Measurements from ENCODE around the gene CCDC102A. TPM values are rescaled to one million over a fixed set of nuclear protein-coding genes. Genes with fewer than 3 reads are reported as not detected.
"Not testable (repeated sequence)": the region's sequence is repeated elsewhere in the genome, so short reads cannot be mapped to it uniquely, and the experiment has no call there.

Gene CCDC102A
- total RNA-seq, 1 donor = 1.9 TPM

DNA sequence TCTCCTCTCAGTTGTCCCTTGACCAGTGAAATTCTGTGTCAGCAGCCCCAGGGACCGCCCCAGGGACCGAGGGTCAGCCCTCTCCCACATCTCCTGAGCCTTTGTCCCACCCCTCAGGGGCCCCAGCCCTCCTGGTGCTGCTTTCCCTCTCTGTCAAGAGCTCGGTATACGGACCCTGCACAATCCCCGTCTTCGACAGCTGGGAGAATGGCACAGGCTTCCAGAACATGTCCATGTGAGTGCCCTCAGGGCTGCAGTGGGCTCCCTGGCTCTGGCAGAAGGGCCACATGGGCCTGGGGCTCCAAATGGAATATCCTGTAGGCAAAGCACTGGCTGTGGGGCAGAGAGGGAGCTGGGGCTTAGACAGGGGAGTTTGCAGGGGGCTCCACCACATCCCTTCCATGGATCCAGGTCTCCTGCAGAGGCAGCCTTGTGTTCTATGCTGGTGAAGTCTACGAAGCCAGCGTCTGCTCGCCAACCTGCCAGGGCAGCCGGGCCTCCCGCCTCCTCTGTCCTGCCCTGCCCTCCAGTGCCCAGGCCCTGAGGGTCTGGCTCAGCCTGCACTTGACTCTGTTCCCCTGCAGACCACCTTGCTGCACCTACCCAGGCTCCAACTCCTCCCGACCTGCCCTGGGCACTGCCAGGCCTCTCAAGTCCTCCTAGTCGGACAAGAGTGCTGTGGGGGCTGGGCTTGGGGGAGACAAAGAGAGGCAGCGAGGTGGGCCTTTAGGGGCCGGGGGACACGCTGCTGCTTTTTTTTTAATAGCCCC lies 34.1 kb upstream of the CCDC102A start:
- no peak overlapping the region for H3K4me3 ChIP-seq (ENCODE audit: low read length)
- H3K27me3 ChIP-seq (ENCODE audit: insufficient read depth, low read length) = no peaks in the 10 kb centered on the region
- H3K9me3 ChIP-seq (ENCODE audit: low read depth, low read length) = no peaks in the 10 kb centered on the region
- H3K4me1 ChIP-seq (ENCODE audit: insufficient read depth, low read length) = no peaks in the 10 kb centered on the region

- Histone ChIP-seq H3K4me1 (ENCODE audit: insufficient read depth, low read length) (no peaks in the 10 kb centered on the region), H3K9me3 (ENCODE audit: low read depth, low read length) (no peaks in the 10 kb centered on the region), H3K27me3 (ENCODE audit: insufficient read depth, low read length) (no peaks in the 10 kb centered on the region), H3K4me3 (ENCODE audit: low read length) (no peak overlapping the region)
Observed at GRCh38 chr16:57569306-57569946, 33.1 kb upstream of the CCDC102A start.

DNA sequence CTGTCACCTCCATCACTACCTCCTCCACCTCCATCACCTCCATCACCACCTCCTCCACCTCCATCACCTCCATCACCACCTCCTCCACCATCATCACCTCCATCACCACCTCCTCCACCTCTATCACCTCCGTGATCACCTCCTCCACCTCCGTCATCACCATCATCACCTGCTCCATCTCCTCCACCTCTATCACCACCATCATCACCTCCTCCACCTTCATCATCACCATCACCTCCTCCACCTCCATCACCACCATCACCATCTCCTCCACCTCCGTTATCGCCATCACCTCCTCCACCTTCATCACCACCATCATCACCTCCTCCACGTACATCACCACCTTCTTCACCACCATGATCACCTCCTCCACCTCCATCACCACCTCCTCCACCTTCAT lies 32.4 kb upstream of the CCDC102A start:
- not testable (repeated sequence) for H3K9me3 ChIP-seq (ENCODE audit: low read depth, low read length); H3K4me1 ChIP-seq (ENCODE audit: insufficient read depth, low read length); H3K4me3 ChIP-seq (ENCODE audit: low read length); H3K27me3 ChIP-seq (ENCODE audit: insufficient read depth, low read length)

- Histone ChIP-seq H3K27me3 (ENCODE audit: insufficient read depth, low read length) (no peaks in the 10 kb centered on the region), H3K9me3 (ENCODE audit: low read depth, low read length) (no peaks in the 10 kb centered on the region), H3K4me3 (ENCODE audit: low read length) (no peak overlapping the region), H3K4me1 (ENCODE audit: insufficient read depth, low read length) (no peaks in the 10 kb centered on the region)
Observed at GRCh38 chr16:57568173-57568678, 31.9 kb upstream of the CCDC102A start.

- Histone ChIP-seq H3K27me3 (ENCODE audit: insufficient read depth, low read length) (no peaks in the 10 kb centered on the region), H3K9me3 (ENCODE audit: low read depth, low read length) (no peaks in the 10 kb centered on the region), H3K4me3 (ENCODE audit: low read length) (no peak overlapping the region), H3K4me1 (ENCODE audit: insufficient read depth, low read length) (no peaks in the 10 kb centered on the region)
Observed at GRCh38 chr16:57567691-57568090, 31.3 kb upstream of the CCDC102A start.

- H3K27me3 ChIP-seq (ENCODE audit: insufficient read depth, low read length) = no peaks in the 10 kb centered on the region
Observed at GRCh38 chr16:57566436-57566835, 30.1 kb upstream of the CCDC102A start.

GRCh38 chr16:57565461-57565860 lies 29.1 kb upstream of the CCDC102A start:
- no peak overlapping the region for H3K4me3 ChIP-seq (ENCODE audit: low read length)

More at GRCh38 chr16:57566436-57566835, 30.1 kb upstream of the CCDC102A start:
- H3K4me1 ChIP-seq (ENCODE audit: insufficient read depth, low read length) = no peaks in the 10 kb centered on the region
- H3K4me3 ChIP-seq (ENCODE audit: low read length) = no peak overlapping the region
- H3K9me3 ChIP-seq (ENCODE audit: low read depth, low read length) = no peaks in the 10 kb centered on the region

DNA sequence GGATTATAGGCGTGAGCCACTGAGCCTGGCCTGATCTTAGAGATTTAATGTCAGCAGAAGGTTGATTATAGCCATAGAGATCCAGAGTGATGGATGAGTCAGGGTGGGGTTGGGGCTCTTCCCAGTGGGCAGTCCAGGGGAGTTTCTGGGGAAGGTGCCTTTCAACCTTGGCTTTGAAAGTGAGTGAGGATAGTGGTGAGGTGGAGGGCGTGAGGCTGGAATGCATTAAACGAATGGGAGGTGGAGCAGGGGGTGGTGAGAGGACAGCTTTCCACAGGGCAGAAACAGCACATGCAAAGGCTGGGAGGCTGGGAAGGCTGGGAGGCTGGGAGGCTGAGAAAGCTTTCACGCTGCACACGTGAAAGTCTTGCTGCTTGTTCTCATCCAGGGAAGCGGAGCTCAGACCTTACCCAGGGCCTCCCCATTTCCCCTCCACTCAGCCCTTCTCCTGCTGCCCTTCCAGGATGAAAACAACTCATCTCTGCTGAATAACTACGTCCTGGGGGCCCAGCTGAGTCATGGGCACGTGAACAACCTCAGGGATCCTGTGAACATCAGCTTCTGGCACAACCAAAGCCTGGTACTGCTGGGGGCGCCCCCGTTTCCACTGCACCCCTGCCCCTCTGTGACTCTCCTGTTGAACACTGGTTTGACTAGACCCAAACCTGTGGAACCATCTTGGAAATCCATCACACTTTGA lies 28.4 kb upstream of the CCDC102A start:
- H3K4me1 ChIP-seq (ENCODE audit: insufficient read depth, low read length) = no peaks in the 10 kb centered on the region
- no peak overlapping the region for H3K4me3 ChIP-seq (ENCODE audit: low read length)
- H3K9me3 ChIP-seq (ENCODE audit: low read depth, low read length) = no peaks in the 10 kb centered on the region
- no peaks in the 10 kb centered on the region for H3K27me3 ChIP-seq (ENCODE audit: insufficient read depth, low read length)

More at GRCh38 chr16:57565461-57565860, 29.1 kb upstream of the CCDC102A start:
- Histone ChIP-seq H3K4me1 (ENCODE audit: insufficient read depth, low read length) (no peaks in the 10 kb centered on the region), H3K9me3 (ENCODE audit: low read depth, low read length) (no peaks in the 10 kb centered on the region), H3K27me3 (ENCODE audit: insufficient read depth, low read length) (no peaks in the 10 kb centered on the region)

- Histone ChIP-seq H3K4me3 (ENCODE audit: low read length) (no peak overlapping the region), H3K27me3 (ENCODE audit: insufficient read depth, low read length) (no peaks in the 10 kb centered on the region), H3K9me3 (ENCODE audit: low read depth, low read length) (no peaks in the 10 kb centered on the region), H3K4me1 (ENCODE audit: insufficient read depth, low read length) (no peaks in the 10 kb centered on the region)
Observed at GRCh38 chr16:57563761-57564160, 27.4 kb upstream of the CCDC102A start.

DNA sequence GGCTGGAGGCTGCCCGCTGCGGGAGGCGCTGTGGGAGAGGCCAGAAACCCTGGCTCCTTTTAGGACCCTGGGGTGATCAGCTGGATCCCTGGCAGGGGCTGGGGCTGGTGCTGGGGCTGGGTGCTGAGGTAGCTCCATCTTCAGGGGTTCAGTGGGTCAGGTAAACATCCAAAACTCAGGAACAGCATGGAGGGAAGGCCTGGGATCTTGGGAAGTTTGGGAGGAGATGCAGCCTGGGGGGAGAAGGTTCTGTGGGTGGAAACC lies 27.0 kb upstream of the CCDC102A start:
- no peaks in the 10 kb centered on the region for H3K27me3 ChIP-seq (ENCODE audit: insufficient read depth, low read length)
- no peaks in the 10 kb centered on the region for H3K9me3 ChIP-seq (ENCODE audit: low read depth, low read length)
- H3K4me3 ChIP-seq (ENCODE audit: low read length) = no peak overlapping the region
- peaks cover 3% of the 10 kb centered on the region for H3K4me1 ChIP-seq (ENCODE audit: insufficient read depth, low read length)

GRCh38 chr16:57562669-57563486 lies 26.5 kb upstream of the CCDC102A start:
- Histone ChIP-seq H3K27me3 (ENCODE audit: insufficient read depth, low read length) (no peaks in the 10 kb centered on the region), H3K4me1 (ENCODE audit: insufficient read depth, low read length) (peaks cover 8% of the 10 kb centered on the region), H3K4me3 (ENCODE audit: low read length) (no peak overlapping the region), H3K9me3 (ENCODE audit: low read depth, low read length) (no peaks in the 10 kb centered on the region)

GRCh38 chr16:57562066-57562465 lies 25.7 kb upstream of the CCDC102A start:
- Histone ChIP-seq H3K4me1 (ENCODE audit: insufficient read depth, low read length) (peaks cover 10% of the 10 kb centered on the region), H3K4me3 (ENCODE audit: low read length) (no peak overlapping the region), H3K9me3 (ENCODE audit: low read depth, low read length) (no peaks in the 10 kb centered on the region), H3K27me3 (ENCODE audit: insufficient read depth, low read length) (no peaks in the 10 kb centered on the region)

DNA sequence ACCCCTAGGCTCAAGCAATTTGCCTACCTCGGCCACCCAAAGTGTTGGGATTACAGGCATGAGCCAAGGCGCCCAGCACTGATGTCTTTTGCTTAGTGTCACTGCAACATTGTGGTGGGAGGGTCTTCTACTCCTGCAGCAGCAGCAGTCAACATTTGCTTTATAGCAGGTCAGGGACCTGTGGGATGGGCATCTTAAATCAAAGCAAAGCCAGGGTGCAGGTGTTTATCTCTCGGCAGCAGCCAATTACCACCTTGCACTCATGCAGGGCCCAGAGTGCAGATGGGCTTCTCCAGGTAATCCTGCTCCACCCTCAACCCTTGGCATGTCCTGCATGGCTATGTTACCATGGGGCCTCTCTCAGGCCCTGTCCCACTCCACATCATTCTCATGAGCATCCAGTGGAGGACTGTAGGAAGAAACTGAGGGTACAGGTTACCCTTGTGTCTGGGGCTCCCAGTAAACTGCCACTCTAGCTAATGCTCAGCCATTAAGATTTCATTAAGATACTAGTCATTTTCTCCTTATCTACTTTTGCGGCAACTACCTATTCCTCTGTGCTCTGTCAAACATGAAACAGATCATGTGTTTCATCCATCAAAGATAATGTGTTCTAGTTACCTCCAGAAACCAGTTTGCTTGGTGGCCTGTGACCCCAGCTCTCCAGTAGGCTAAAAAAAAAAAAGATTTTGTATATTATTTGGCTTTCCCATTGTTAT lies 22.9 kb upstream of the CCDC102A start:
- Histone ChIP-seq H3K4me1 (ENCODE audit: insufficient read depth, low read length) (peaks cover 15% of the 10 kb centered on the region), H3K9me3 (ENCODE audit: low read depth, low read length) (no peaks in the 10 kb centered on the region), H3K27me3 (ENCODE audit: insufficient read depth, low read length) (no peaks in the 10 kb centered on the region), H3K4me3 (ENCODE audit: low read length) (no peak overlapping the region)

- no peaks in the 10 kb centered on the region for H3K9me3 ChIP-seq (ENCODE audit: low read depth, low read length)
- H3K4me3 ChIP-seq (ENCODE audit: low read length) = no peak overlapping the region
- H3K27me3 ChIP-seq (ENCODE audit: insufficient read depth, low read length) = no peaks in the 10 kb centered on the region
- H3K4me1 ChIP-seq (ENCODE audit: insufficient read depth, low read length) = peaks cover 15% of the 10 kb centered on the region
Observed at GRCh38 chr16:57556941-57557541, 20.7 kb upstream of the CCDC102A start.

Data from mononuclear cell (primary cell).